SJCRH30 (cell line): ENCODE data around the gene ZNF397. TPM values are rescaled to one million over a fixed set of nuclear protein-coding genes. Genes with fewer than 3 reads are reported as not detected.

Experiments used
- DNase-seq, 2 experiments: peaks; one replicate each; pipeline ENCODE4 v3.0.0-alpha.2; 2015 to 2020
- H3K27ac ChIP-seq: fragments of 250-450 bp; sonication (Bioruptor Pico); 2 replicates; pipeline ENCODE4 v1.5.1; 2020; ENCODE audit warnings: mild to moderate bottlenecking, moderate library complexity
- H3K27me3 ChIP-seq: fragments of 250-450 bp; sonication (Bioruptor Pico); 2 replicates; pipeline ENCODE4 v1.5.1; 2020; ENCODE audit warnings: mild to moderate bottlenecking, moderate library complexity
- H3K36me3 ChIP-seq: fragments of 250-450 bp; sonication (Bioruptor Pico); 2 replicates; pipeline ENCODE4 v1.5.1; 2020; ENCODE audit warnings: mild to moderate bottlenecking, moderate library complexity
- H3K4me1 ChIP-seq: fragments of 250-450 bp; sonication (Bioruptor Pico); 2 replicates; pipeline ENCODE4 v1.5.1; 2020; ENCODE audit warnings: mild to moderate bottlenecking, moderate library complexity
- H3K4me3 ChIP-seq: fragments of 250-450 bp; sonication (Bioruptor Pico); 2 replicates; pipeline ENCODE4 v1.5.1; 2020; ENCODE audit warnings: mild to moderate bottlenecking, moderate library complexity
- H3K9me3 ChIP-seq: fragments of 250-450 bp; sonication (Bioruptor Pico); replicated peaks from 2 replicates; pipeline ENCODE4 v1.5.1; 2020; ENCODE audit warnings: mild to moderate bottlenecking, moderate library complexity
- total RNA-seq: library from RNA; depleted of rRNA; stranded (reverse); fragments of >200 nt; shearing (Covaris generic); gene quantifications from 2 replicates; pipeline ENCODE4 v1.2.3, GENCODE V29; 2014

Gene ZNF397
- total RNA-seq, 1 experiment from 2014 or later: 8.6 TPM

DNA sequence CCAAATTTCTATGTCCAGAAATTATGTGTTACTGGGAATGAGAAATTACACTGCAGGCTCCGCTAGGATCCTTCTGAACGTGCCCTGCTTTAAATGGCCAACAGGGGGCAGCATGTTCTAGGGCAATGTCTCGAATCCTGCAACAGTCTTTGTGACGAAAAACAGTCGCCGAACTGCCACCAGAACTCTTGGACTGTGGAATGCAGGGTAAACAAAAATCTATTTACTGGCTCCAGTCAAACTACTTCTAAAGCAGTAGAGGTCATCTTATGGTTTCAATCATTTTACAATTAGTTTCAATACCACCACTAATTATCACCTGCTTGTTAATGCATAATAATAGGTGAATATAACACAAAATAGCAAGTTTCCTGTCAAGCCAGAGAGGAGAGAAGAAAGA is 9.8 kb upstream of the ZNF397 start:
- Histone ChIP-seq H3K27ac (no peak overlapping the region), H3K4me1 (no peaks in the 10 kb centered on the region), H3K27me3 (no peaks in the 10 kb centered on the region), H3K36me3 (no peaks in the 10 kb centered on the region), H3K4me3 (no peak overlapping the region), H3K9me3 (no peaks in the 10 kb centered on the region)
- peak; percentile 45 to 80 for DNase-seq

DNA sequence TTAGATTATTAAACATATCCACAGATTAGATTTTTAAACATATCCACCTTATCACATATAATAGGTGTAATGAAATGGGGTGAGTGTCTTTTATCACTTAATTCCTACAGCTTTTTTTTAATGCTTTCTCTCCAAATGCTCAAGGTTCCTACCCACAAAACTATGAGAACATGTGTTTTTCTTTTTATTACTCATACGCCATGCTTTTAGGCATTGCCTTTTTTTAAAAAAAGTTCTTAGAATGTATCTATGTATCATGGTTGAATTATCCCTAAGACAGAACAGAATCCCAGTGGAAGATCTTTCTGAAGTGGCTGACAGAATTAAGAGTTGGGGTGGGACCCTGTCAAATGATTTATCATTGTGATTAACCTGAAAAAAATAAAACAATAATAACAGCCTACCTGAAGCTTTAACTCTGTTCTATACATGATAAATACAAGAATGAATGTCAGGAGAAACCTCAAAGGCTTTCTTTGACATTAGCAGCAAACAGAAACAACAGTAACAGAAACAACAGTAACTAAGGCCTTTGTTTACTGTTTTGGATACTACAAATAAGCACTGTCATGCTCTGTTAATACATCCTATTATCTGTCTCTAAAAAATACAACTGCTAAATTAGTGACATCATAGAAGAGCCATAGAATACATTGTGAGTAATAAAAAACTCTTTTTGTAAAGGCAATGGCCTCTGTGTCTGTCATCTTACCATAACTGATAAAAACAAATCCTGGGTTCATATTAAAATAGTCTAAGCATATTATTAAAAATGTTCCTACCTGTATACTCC is 4.1 kb upstream of the ZNF397 start:
- no peak for DNase-seq
- no peaks in the 10 kb centered on the region for H3K27me3 ChIP-seq
- H3K36me3 ChIP-seq: no peaks in the 10 kb centered on the region
- H3K4me3 ChIP-seq: no peak overlapping the region
- no peaks in the 10 kb centered on the region for H3K4me1 ChIP-seq
- no peak overlapping the region for H3K27ac ChIP-seq
- no peaks in the 10 kb centered on the region for H3K9me3 ChIP-seq

- no peak overlapping the region for H3K4me3 ChIP-seq
- H3K27me3 ChIP-seq: no peaks in the 10 kb centered on the region
- no peak overlapping the region for H3K27ac ChIP-seq
- H3K9me3 ChIP-seq: no peaks in the 10 kb centered on the region
- no peaks in the 10 kb centered on the region for H3K4me1 ChIP-seq
- H3K36me3 ChIP-seq: peaks cover 13% of the 10 kb centered on the region
- DNase-seq: peak in 1 of 2 experiments; percentile 9
Observed at GRCh38 chr18:35239314-35239713, 1.5 kb upstream of the ZNF397 start.

GRCh38 chr18:35241448-35241804 is 592 bp downstream of the ZNF397 start:
- DNase-seq: no peak
- H3K27me3 ChIP-seq: no peaks in the 10 kb centered on the region
- H3K27ac ChIP-seq: peak overlapping the region; percentile 89
- no peaks in the 10 kb centered on the region; the same call in 1 of the 2 replicates for H3K9me3 ChIP-seq
- H3K36me3 ChIP-seq: peaks cover 30% of the 10 kb centered on the region
- H3K4me3 ChIP-seq: peak overlapping the region; percentile 70
- no peaks in the 10 kb centered on the region for H3K4me1 ChIP-seq

DNA sequence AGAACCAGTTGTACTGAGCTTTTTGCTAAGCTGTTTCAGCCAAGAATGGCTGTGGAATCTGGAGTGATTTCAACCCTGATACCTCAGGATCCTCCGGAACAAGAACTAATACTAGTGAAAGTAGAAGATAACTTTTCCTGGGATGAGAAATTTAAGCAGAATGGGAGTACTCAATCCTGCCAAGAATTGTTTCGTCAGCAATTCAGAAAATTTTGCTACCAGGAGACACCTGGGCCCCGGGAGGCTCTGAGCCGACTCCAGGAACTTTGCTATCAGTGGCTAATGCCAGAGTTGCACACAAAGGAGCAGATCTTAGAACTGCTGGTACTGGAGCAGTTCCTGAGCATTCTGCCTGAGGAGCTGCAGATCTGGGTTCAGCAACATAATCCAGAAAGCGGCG is 1.6 kb downstream of the ZNF397 start:
- Histone ChIP-seq H3K27me3 (no peaks in the 10 kb centered on the region), H3K36me3 (peaks cover 30% of the 10 kb centered on the region), H3K4me3 (no peak overlapping the region), H3K27ac (no peak overlapping the region), H3K4me1 (no peaks in the 10 kb centered on the region), H3K9me3 (no peaks in the 10 kb centered on the region; the same call in 1 of the 2 replicates)
- no peak for DNase-seq

DNA sequence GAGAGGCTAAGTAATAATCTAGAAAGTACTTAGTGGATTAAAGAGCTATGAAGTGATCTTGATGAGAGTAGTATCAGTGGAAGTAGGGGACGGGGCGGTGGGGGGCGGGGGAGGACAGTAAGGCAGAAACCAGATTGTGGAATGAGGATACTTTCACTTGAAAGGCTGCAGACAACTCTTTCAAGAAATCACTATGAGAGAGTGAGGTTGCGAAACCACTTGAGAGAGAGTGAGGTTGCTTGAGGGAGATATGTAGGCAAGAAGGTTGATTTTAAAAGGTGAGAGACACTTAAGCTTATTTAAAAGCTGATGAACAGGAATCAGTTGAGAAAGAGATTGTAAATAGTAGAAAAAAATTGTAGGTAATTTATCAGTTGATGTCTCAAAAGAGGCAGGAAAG is 3.8 kb downstream of the ZNF397 start:
- DNase-seq: no peak
- no peaks in the 10 kb centered on the region; the same call in 1 of the 2 replicates for H3K9me3 ChIP-seq
- no peak overlapping the region for H3K27ac ChIP-seq
- no peaks in the 10 kb centered on the region for H3K27me3 ChIP-seq
- H3K4me3 ChIP-seq: no peak overlapping the region
- no peaks in the 10 kb centered on the region for H3K4me1 ChIP-seq
- H3K36me3 ChIP-seq: peaks cover 36% of the 10 kb centered on the region

- Histone ChIP-seq H3K36me3 (peaks cover 36% of the 10 kb centered on the region), H3K4me1 (no peaks in the 10 kb centered on the region), H3K27me3 (no peaks in the 10 kb centered on the region), H3K4me3 (no peak overlapping the region), H3K9me3 (no peaks in the 10 kb centered on the region; the same call in 1 of the 2 replicates), H3K27ac (no peak overlapping the region)
- DNase-seq: no peak
Observed at GRCh38 chr18:35245719-35246317, 5.0 kb downstream of the ZNF397 start.

DNA sequence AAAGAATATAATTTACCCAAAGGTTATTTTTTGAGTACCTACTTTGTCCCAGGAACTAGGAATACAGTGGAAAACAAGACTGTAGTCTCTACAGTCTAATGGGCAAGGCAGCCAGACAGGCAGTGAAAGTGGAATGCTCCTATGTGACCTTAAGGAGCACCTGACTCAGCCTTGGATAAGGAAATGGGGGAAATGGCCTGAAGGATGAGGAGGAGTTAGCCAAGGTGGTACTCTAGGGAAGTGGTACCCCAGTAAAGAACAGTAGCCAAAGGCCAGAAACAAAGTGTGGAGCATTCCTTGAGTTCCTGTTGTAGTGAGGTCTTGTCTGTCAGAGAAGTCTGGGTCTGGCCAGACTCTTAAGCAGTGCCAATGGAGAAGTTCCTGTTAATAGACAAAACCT is 6.0 kb downstream of the ZNF397 start:
- DNase-seq: no peak
- no peaks in the 10 kb centered on the region for H3K27me3 ChIP-seq
- peaks cover 36% of the 10 kb centered on the region for H3K36me3 ChIP-seq
- no peaks in the 10 kb centered on the region for H3K4me1 ChIP-seq
- no peak overlapping the region for H3K27ac ChIP-seq
- H3K9me3 ChIP-seq: no peaks in the 10 kb centered on the region; the same call in 1 of the 2 replicates
- H3K4me3 ChIP-seq: no peak overlapping the region

- Histone ChIP-seq H3K4me3 (no peak overlapping the region), H3K27ac (no peak overlapping the region), H3K4me1 (no peaks in the 10 kb centered on the region), H3K36me3 (peaks cover 36% of the 10 kb centered on the region), H3K27me3 (no peaks in the 10 kb centered on the region), H3K9me3 (no peaks in the 10 kb centered on the region; the same call in 1 of the 2 replicates)
- no peak for DNase-seq
Observed at GRCh38 chr18:35247412-35248249, 6.8 kb downstream of the ZNF397 start.

- peaks cover 31% of the 10 kb centered on the region for H3K36me3 ChIP-seq
- DNase-seq: no peak
- no peaks in the 10 kb centered on the region; the same call in 1 of the 2 replicates for H3K9me3 ChIP-seq
- H3K27me3 ChIP-seq: no peaks in the 10 kb centered on the region
- no peak overlapping the region for H3K27ac ChIP-seq
- H3K4me1 ChIP-seq: no peaks in the 10 kb centered on the region
- no peak overlapping the region for H3K4me3 ChIP-seq
Observed at GRCh38 chr18:35248429-35248828, 7.6 kb downstream of the ZNF397 start.

DNA sequence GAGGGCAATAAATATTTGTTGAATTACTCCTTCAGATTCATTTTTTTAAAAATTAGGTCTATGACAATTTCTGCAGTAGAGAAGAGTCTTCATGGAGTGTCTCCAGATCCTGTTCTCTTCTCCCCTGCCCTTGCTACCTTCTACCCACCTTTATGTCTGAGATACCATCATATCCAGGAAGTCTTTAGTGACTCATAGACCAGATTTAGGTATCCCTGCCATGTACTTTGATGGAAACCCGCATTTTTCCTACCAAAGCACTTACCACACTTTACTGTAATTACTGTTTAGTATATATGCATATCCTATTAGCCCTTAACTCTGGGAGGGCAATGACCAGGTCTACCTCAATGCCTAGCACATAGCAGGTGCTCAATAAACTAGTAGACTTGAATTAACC is 11.6 kb downstream of the ZNF397 start:
- no peak overlapping the region for H3K4me3 ChIP-seq
- H3K36me3 ChIP-seq: peaks cover 6% of the 10 kb centered on the region
- no peak overlapping the region for H3K27ac ChIP-seq
- H3K9me3 ChIP-seq: no peaks in the 10 kb centered on the region
- no peaks in the 10 kb centered on the region for H3K27me3 ChIP-seq
- H3K4me1 ChIP-seq: no peaks in the 10 kb centered on the region
- DNase-seq: no peak

DNA sequence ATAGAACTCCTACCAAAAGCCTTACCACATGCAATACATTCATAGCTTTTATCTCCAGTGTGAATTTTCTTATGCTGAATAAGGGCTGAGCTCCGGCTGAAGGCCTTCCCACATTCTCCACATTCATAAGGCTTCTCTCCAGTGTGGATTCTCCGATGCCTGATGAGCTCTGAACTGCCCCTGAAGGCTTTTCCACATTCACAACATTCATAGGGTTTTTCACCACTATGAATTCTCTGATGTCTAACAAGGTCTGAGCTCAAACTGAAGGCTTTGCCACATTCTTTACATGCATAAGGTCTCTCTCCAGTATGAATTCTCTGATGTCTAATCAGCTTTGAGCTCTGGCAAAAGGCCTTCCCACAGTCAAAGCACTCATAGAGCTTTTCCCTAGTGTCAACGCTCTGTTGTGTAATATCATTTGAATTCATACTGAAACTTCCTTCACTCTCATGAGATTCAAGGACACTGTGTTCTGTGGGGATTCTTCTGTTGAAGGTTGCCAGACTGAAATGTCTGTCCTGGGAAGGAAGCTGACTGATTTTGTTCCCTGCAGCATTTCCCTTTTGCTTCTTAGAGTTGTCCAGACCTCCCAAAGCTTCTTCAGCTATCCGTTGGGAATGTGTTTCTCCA is 12.9 kb downstream of the ZNF397 start:
- Histone ChIP-seq H3K27ac (no peak overlapping the region), H3K9me3 (no peaks in the 10 kb centered on the region), H3K4me1 (no peaks in the 10 kb centered on the region), H3K36me3 (no peaks in the 10 kb centered on the region), H3K27me3 (no peaks in the 10 kb centered on the region), H3K4me3 (no peak overlapping the region)
- DNase-seq: no peak

DNA sequence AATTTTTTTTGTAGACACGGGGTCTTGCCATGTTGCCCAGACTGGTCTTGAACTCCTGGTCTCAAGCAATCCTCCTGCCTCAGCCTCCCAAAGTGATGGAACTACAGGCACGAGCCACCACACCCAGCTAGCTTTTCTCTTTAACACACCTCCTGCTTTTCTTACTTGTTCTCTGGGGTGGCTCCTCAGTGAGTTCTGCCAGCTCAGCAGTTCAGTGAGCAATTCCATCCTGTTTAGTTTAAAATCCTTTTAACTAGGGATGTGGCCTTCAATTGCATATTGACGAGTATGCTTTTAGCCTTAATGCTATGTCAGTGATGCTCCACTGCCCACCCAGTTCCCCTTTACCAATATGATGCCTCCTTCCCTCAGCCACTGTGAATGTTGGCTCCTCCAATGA is 16.1 kb downstream of the ZNF397 start:
- Histone ChIP-seq H3K4me1 (no peaks in the 10 kb centered on the region), H3K4me3 (no peak overlapping the region), H3K27ac (no peak overlapping the region), H3K36me3 (no peaks in the 10 kb centered on the region), H3K9me3 (no peaks in the 10 kb centered on the region), H3K27me3 (no peaks in the 10 kb centered on the region)
- DNase-seq: no peak

DNA sequence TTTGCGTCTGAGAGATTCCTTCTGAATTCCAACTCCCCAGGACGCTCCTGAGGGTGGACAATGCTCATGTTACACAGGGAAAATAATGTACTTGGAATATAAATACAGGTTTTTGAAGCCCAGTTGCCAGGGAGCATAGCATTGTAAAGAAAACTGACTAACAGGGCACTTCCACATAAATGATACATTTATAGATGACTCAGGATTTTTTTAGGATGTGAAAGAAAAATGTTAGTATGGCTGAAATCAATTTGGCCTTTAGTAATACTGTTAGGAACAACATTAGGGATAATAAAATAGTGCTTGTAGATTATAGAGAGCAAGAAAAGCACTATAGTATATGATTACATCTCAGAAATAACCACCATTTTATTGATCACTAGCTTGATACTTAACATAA is 23.6 kb downstream of the ZNF397 start:
- H3K27ac ChIP-seq: no peak overlapping the region
- no peaks in the 10 kb centered on the region for H3K9me3 ChIP-seq
- no peak for DNase-seq
- H3K36me3 ChIP-seq: peaks cover 3% of the 10 kb centered on the region; the same call in 1 of the 2 replicates
- no peaks in the 10 kb centered on the region for H3K27me3 ChIP-seq
- H3K4me3 ChIP-seq: no peak overlapping the region
- no peaks in the 10 kb centered on the region for H3K4me1 ChIP-seq
